ENCODE results near the gene AAMP.

AAMP gene

GRCh38 chr2:218263817-218264641 lies 5.9 kb downstream of the AAMP start:
- Histone ChIP-seq H3K36me3 (ENCODE audit: control insufficient read depth, insufficient read depth, low read length) (peaks cover 31% of the 10 kb centered on the region), H3K27me3 (replicated peaks; ENCODE audit: control insufficient read depth, insufficient read depth, low read length) (no peaks in the 10 kb centered on the region), H3K4me3 (replicated peaks; ENCODE audit: low read depth, low read length) (no peak overlapping the region)
- no peak for DNase-seq (ENCODE audit: extremely low read depth, insufficient read length)
- peak; percentile 7 for TF ChIP-seq CTCF (IDR thresholded peaks at IDR 0.05; ENCODE audit: insufficient read depth, low read length, poor library complexity, severe bottlenecking)

- H3K36me3 ChIP-seq (ENCODE audit: control insufficient read depth, insufficient read depth, low read length) = peaks cover 31% of the 10 kb centered on the region
- TF ChIP-seq CTCF (IDR thresholded peaks at IDR 0.05; ENCODE audit: insufficient read depth, low read length, poor library complexity, severe bottlenecking) = no peak
- no peak for DNase-seq (ENCODE audit: extremely low read depth, insufficient read length)
- no peaks in the 10 kb centered on the region for H3K27me3 ChIP-seq (replicated peaks; ENCODE audit: control insufficient read depth, insufficient read depth, low read length)
- H3K4me3 ChIP-seq (replicated peaks; ENCODE audit: low read depth, low read length) = no peak overlapping the region
Observed at GRCh38 chr2:218262631-218263586, 7.0 kb downstream of the AAMP start.

GRCh38 chr2:218262237-218262600 lies 7.7 kb downstream of the AAMP start:
- Histone ChIP-seq H3K36me3 (ENCODE audit: control insufficient read depth, insufficient read depth, low read length) (peaks cover 31% of the 10 kb centered on the region), H3K27me3 (replicated peaks; ENCODE audit: control insufficient read depth, insufficient read depth, low read length) (no peaks in the 10 kb centered on the region), H3K4me3 (replicated peaks; ENCODE audit: low read depth, low read length) (no peak overlapping the region)
- TF ChIP-seq CTCF (IDR thresholded peaks at IDR 0.05; ENCODE audit: insufficient read depth, low read length, poor library complexity, severe bottlenecking) = no peak
- no peak for DNase-seq (ENCODE audit: extremely low read depth, insufficient read length)

GRCh38 chr2:218261423-218262236 lies 8.3 kb downstream of the AAMP start:
- H3K36me3 ChIP-seq (ENCODE audit: control insufficient read depth, insufficient read depth, low read length) = peaks cover 28% of the 10 kb centered on the region
- no peak overlapping the region for H3K4me3 ChIP-seq (replicated peaks; ENCODE audit: low read depth, low read length)
- no peaks in the 10 kb centered on the region for H3K27me3 ChIP-seq (replicated peaks; ENCODE audit: control insufficient read depth, insufficient read depth, low read length)
- no peak for TF ChIP-seq CTCF (IDR thresholded peaks at IDR 0.05; ENCODE audit: insufficient read depth, low read length, poor library complexity, severe bottlenecking)
- no peak for DNase-seq (ENCODE audit: extremely low read depth, insufficient read length)

GRCh38 chr2:218260742-218261422 lies 9.1 kb downstream of the AAMP start, which contains the start of gene GPBAR1:
Gene GPBAR1 (plus strand): TSS chr2:218261015. CDS start chr2:218262725, 1,710 bp downstream.
- Histone ChIP-seq H3K36me3 (ENCODE audit: control insufficient read depth, insufficient read depth, low read length) (peaks cover 26% of the 10 kb centered on the region), H3K27me3 (replicated peaks; ENCODE audit: control insufficient read depth, insufficient read depth, low read length) (no peaks in the 10 kb centered on the region), H3K4me3 (replicated peaks; ENCODE audit: low read depth, low read length) (no peak within 1 kb of the TSS)
- DNase-seq (ENCODE audit: extremely low read depth, insufficient read length) = no peak
- no peak for TF ChIP-seq CTCF (IDR thresholded peaks at IDR 0.05; ENCODE audit: insufficient read depth, low read length, poor library complexity, severe bottlenecking)
